Body of pancreas (tissue), 4 donors: ENCODE data around the gene IL1RAPL2. TPM values are rescaled to one million over a fixed set of nuclear protein-coding genes. Genes with fewer than 3 reads are reported as not detected.

Source experiments
- ATAC-seq: fragments of 150-250 bp; one replicate; pipeline ENCODE4 v1.9.1; 2016
- DNase-seq, 4 donors: peaks; one replicate each; pipeline ENCODE4 v3.0.0-alpha.2; 2019
- H3K27ac ChIP-seq, 4 donors: fragments of 200-600 bp; sonication (generic); 1 replicate in 3 of 4; 2 replicates in 1 of 4; pipeline versions ENCODE4 v1.5.1 to v1.6.1; 2016 to 2019; ENCODE audit warnings: mild to moderate bottlenecking in 1 of 4, mixed read lengths in 1 of 4, moderate library complexity in 1 of 4
- H3K27me3 ChIP-seq, 2 donors: fragments of 200-600 bp; sonication (generic); one replicate each; pipeline ENCODE4 v1.6.0; 2016; ENCODE audit warnings: mild to moderate bottlenecking in 1 of 2
- H3K36me3 ChIP-seq, 2 donors: fragments of 200-600 bp; sonication (generic); replicated peaks in 1 of 2; 2 replicates each; pipeline ENCODE4 v1.5.1; 2016; ENCODE audit warnings: low read depth in 2 of 2; ENCODE audit not compliant: insufficient read depth in 1 of 2
- H3K4me1 ChIP-seq: fragments of 200-600 bp; sonication (generic); one replicate; pipeline ENCODE4 v1.6.0; 2016
- H3K4me3 ChIP-seq, 2 donors: fragments of 200-600 bp; sonication (generic); 1 replicate in 1 of 2; 2 replicates in 1 of 2; pipeline ENCODE4 v1.5.1; 2016 to 2019
- H3K9me3 ChIP-seq, 3 donors: fragments of 200-600 bp; sonication (generic); 1 replicate in 2 of 3; 2 replicates in 1 of 3; pipeline ENCODE4 v1.5.1; 2016
- POLR2A ChIP-seq, 3 donors: fragments of 450-650 bp; IDR thresholded peaks; one replicate each; pipeline ENCODE4 v1.6.1; 2016; ENCODE audit warnings: antibody characterized with exemption in 3 of 3, mild to moderate bottlenecking in 2 of 3
- WGBS, 2 donors: methylation state at CpG; one replicate each; pipeline ENCODE4 v1.1.5; 2017; 5-methylcytosine and 5-hydroxymethylcytosine counted together
- intact Hi-C: fragments of 100-400 bp; cut with DNase I; formaldehyde crosslinking; loops from one replicate; pipeline ENCODE4 v1.15.1; 2023
- total RNA-seq, 2 donors: library from RNA; depleted of rRNA; stranded (reverse); fragments of >200 nt; gene quantifications; one replicate each; pipeline ENCODE4 v1.1.0, GENCODE V29; 2016
- TF ChIP-seq, protein P1 (sequence below), 7 experiments: fragments of 450-650 bp in 4 of 7; fragments of 200-600 bp in 3 of 7; sonication (generic) in 3 of 7; IDR thresholded peaks; one replicate each; pipeline ENCODE4 v1.5.1; 2016 to 2019; ENCODE audit warnings: antibody characterized with exemption in 7 of 7

IL1RAPL2 gene
- total RNA-seq, 2 donors from 2014 or later, result not detected

DNA sequence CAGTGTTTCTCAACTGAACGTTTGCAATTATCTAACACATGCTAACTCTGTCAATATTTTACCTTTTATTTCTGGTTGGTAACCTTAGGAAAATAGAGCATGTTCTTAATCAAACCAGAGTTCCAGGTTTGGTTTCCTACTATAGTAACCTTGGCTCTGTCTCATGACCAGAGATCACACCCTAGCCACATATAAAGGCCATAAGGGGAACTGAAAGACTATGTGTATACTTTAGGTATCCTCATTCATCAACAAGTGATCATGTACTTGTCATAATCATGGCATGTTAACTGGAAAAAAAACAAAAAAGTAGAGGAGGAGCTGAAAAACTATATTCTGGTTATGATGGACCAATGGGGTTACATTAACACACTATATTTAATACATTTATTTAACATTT, 352.1 kb downstream of the IL1RAPL2 start:
- no peak overlapping the region for H3K27ac ChIP-seq
- ATAC-seq (no peak), DNase-seq (no peak)
- WGBS, 2 donors, result 9 to 35% methylated on average over 1 of the region's 1 CpG
- no peaks in the 10 kb centered on the region for H3K9me3 ChIP-seq
- H3K4me3 ChIP-seq, result no peak overlapping the region
- no peaks in the 10 kb centered on the region for H3K27me3 ChIP-seq
- intact Hi-C loops, result no loop called here
- H3K36me3 ChIP-seq, result no peaks in the 10 kb centered on the region
- TF ChIP-seq, protein P1, sequence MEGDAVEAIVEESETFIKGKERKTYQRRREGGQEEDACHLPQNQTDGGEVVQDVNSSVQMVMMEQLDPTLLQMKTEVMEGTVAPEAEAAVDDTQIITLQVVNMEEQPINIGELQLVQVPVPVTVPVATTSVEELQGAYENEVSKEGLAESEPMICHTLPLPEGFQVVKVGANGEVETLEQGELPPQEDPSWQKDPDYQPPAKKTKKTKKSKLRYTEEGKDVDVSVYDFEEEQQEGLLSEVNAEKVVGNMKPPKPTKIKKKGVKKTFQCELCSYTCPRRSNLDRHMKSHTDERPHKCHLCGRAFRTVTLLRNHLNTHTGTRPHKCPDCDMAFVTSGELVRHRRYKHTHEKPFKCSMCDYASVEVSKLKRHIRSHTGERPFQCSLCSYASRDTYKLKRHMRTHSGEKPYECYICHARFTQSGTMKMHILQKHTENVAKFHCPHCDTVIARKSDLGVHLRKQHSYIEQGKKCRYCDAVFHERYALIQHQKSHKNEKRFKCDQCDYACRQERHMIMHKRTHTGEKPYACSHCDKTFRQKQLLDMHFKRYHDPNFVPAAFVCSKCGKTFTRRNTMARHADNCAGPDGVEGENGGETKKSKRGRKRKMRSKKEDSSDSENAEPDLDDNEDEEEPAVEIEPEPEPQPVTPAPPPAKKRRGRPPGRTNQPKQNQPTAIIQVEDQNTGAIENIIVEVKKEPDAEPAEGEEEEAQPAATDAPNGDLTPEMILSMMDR (IDR thresholded peaks at IDR 0.05), result no peak
- no peaks in the 10 kb centered on the region for H3K4me1 ChIP-seq

DNA sequence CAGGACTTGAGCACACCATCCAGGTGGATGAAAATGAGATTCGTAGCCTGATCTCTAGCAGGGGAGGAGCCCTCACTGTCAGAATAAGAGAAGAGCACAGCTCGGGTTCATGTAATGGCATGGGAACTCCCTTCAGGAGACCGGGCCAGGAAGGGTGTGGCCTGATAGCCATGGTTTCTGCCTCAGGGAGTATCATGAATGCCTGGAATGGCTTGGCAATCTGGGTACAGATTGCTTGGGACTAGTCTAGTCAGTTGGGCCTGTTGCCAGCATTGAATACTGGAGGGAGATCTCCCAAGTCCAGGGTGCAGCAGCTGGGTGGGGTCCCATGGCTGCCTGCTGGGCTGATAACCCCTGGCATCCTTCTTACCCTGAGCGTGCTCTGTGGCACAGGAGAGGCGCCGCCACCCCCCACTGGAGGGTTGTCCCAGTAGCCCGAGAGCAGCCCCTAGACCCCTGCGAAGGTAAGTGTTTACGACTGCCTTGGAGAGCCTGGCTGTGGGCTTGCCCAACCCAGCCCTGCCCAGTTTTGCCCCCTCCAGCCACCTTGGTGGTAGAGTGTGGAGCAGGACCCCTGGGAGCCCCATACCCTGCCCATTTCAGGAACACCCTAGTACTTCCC, 355.7 kb downstream of the IL1RAPL2 start:
- DNase-seq (peak in 2 of 4 donors; percentile 5 to 15), ATAC-seq (no peak)

GRCh38 chrX:104922206-104922621, 356.2 kb downstream of the IL1RAPL2 start:
- intact Hi-C loops, result no loop called here
- Histone ChIP-seq H3K27me3 (no peaks in the 10 kb centered on the region), H3K4me1 (no peaks in the 10 kb centered on the region), H3K27ac (no peak overlapping the region), H3K4me3 (no peak overlapping the region), H3K9me3 (no peaks in the 10 kb centered on the region), H3K36me3 (no peaks in the 10 kb centered on the region)
- DNase-seq (peak; percentile 76 to 86 (median 80)), ATAC-seq (peak; percentile 90)
- 12 to 78% methylated on average over 1 to 7 of the region's 7 CpGs for WGBS, 2 donors
- no peak for TF ChIP-seq POLR2A (IDR thresholded peaks at IDR 0.05)
- TF ChIP-seq, protein P1 (IDR thresholded peaks at IDR 0.05), result peak; percentile 80 to 99 (median 97)

More for the DNA sequence above, 355.7 kb downstream of the IL1RAPL2 start:
- Histone ChIP-seq H3K27ac (no peak overlapping the region), H3K36me3 (no peaks in the 10 kb centered on the region), H3K9me3 (no peaks in the 10 kb centered on the region), H3K4me1 (no peaks in the 10 kb centered on the region), H3K27me3 (no peaks in the 10 kb centered on the region), H3K4me3 (no peak overlapping the region)
- TF ChIP-seq, protein P1 (IDR thresholded peaks at IDR 0.05), result no peak
- no peak for TF ChIP-seq POLR2A (IDR thresholded peaks at IDR 0.05)
- WGBS, 2 donors, result 58% methylated on average over 4 of the region's 9 CpGs; no CpG with 5 or more reads in 1 of the 2 donors
- intact Hi-C loops, result no loop called here

- Histone ChIP-seq H3K27me3 (no peaks in the 10 kb centered on the region), H3K36me3 (no peaks in the 10 kb centered on the region), H3K9me3 (no peaks in the 10 kb centered on the region), H3K4me1 (no peaks in the 10 kb centered on the region), H3K4me3 (no peak overlapping the region), H3K27ac (no peak overlapping the region)
- ATAC-seq (no peak), DNase-seq (no peak)
- TF ChIP-seq POLR2A (IDR thresholded peaks at IDR 0.05), result no peak
- TF ChIP-seq, protein P1 (IDR thresholded peaks at IDR 0.05), result no peak
- intact Hi-C loops, result no loop called here
- 46 to 59% methylated on average over 2 of the region's 2 CpGs for WGBS, 2 donors
Observed at GRCh38 chrX:104929324-104929723, 363.3 kb downstream of the IL1RAPL2 start.

GRCh38 chrX:104935581-104935980, 369.6 kb downstream of the IL1RAPL2 start:
- H3K27ac ChIP-seq, result no peak overlapping the region
- no peaks in the 10 kb centered on the region for H3K36me3 ChIP-seq
- no peaks in the 10 kb centered on the region for H3K27me3 ChIP-seq
- H3K4me1 ChIP-seq, result no peaks in the 10 kb centered on the region
- no peak overlapping the region for H3K4me3 ChIP-seq
- DNase-seq (no peak), ATAC-seq (no peak)
- 75 to 92% methylated on average over 2 of the region's 2 CpGs for WGBS, 2 donors
- intact Hi-C loops, result no loop called here
- TF ChIP-seq POLR2A (IDR thresholded peaks at IDR 0.05), result no peak
- TF ChIP-seq, protein P1 (IDR thresholded peaks at IDR 0.05), result no peak
- no peaks in the 10 kb centered on the region for H3K9me3 ChIP-seq
